H7 (cell line): ENCODE results near the gene GPSM3. TPM values are rescaled to one million over a fixed set of nuclear protein-coding genes. Genes with fewer than 3 reads are reported as not detected.

Source experiments
- DNase-seq: peaks from one replicate; pipeline ENCODE4 v3.0.0; 2012
- H3K27me3 ChIP-seq: 2 replicates; pipeline ENCODE4 v1.6.0; 2011; ENCODE audit warnings: mild to moderate bottlenecking, low read length; ENCODE audit not compliant: control insufficient read depth, insufficient read depth
- H3K36me3 ChIP-seq: replicated peaks from 2 replicates; pipeline ENCODE4 v1.5.1; 2011; ENCODE audit warnings: low read length; ENCODE audit not compliant: control insufficient read depth, insufficient read depth
- H3K4me3 ChIP-seq: 2 replicates; pipeline ENCODE4 v1.5.1; 2011; ENCODE audit warnings: low read depth, mild to moderate bottlenecking, control low read depth, low read length, moderate library complexity; ENCODE audit not compliant: insufficient read depth
- total RNA-seq: library from RNA; depleted of rRNA; stranded (reverse); fragments of >200 nt; shearing (Covaris generic); gene quantifications from 2 replicates; pipeline ENCODE4 v1.2.3, GENCODE V29; 2014

The GPSM3 gene
- total RNA-seq, 1 experiment from 2014 or later, result 21.2 TPM

- H3K36me3 ChIP-seq, result peaks cover under 1% of the 10 kb centered on the region
- DNase-seq, result no peak
Observed at GRCh38 chr6:32163559-32164258, 28.7 kb downstream of the GPSM3 start.

GRCh38 chr6:32158052-32158451, 34.4 kb downstream of the GPSM3 start:
- peaks cover 10% of the 10 kb centered on the region for H3K36me3 ChIP-seq
- no peak for DNase-seq
- H3K4me3 ChIP-seq, result no peak overlapping the region
- peaks cover 1% of the 10 kb centered on the region; the same call in 1 of the 2 replicates for H3K27me3 ChIP-seq

More at GRCh38 chr6:32163559-32164258, 28.7 kb downstream of the GPSM3 start:
- Histone ChIP-seq H3K27me3 (no peaks in the 10 kb centered on the region), H3K4me3 (no peak overlapping the region)

- DNase-seq, result no peak
- Histone ChIP-seq H3K27me3 (peaks cover 13% of the 10 kb centered on the region), H3K4me3 (no peak overlapping the region), H3K36me3 (peaks cover 10% of the 10 kb centered on the region)
Observed at GRCh38 chr6:32156891-32157290, 35.6 kb downstream of the GPSM3 start.

- peak overlapping the region; percentile 80 for H3K4me3 ChIP-seq
- H3K27me3 ChIP-seq, result peaks cover 35% of the 10 kb centered on the region
- peak; percentile 89 for DNase-seq
- peaks cover 10% of the 10 kb centered on the region for H3K36me3 ChIP-seq
Observed at GRCh38 chr6:32154514-32155161, 37.8 kb downstream of the GPSM3 start.

- H3K36me3 ChIP-seq, result peaks cover 10% of the 10 kb centered on the region
Observed at GRCh38 chr6:32153564-32154513, 38.6 kb downstream of the GPSM3 start, which contains the start of gene PPT2. PPT2 (plus strand) TSS chr6:32154141; CDS start chr6:32154595, 454 bp downstream.

GRCh38 chr6:32152769-32153563, 39.5 kb downstream of the GPSM3 start:
- peak; percentile 85 for DNase-seq
- Histone ChIP-seq H3K36me3 (peaks cover 10% of the 10 kb centered on the region), H3K4me3 (peak overlapping the region; percentile 80), H3K27me3 (peaks cover 44% of the 10 kb centered on the region)

More at GRCh38 chr6:32153564-32154513, 38.6 kb downstream of the GPSM3 start, which contains the start of gene PPT2:
- peaks cover 43% of the 10 kb centered on the region for H3K27me3 ChIP-seq
- H3K4me3 ChIP-seq, result peak within 1 kb of the TSS; percentile 80
- peak; percentile 94 for DNase-seq

GRCh38 chr6:32151863-32152768, 40.3 kb downstream of the GPSM3 start, which contains the start of gene PRRT1:
PRRT1 (minus strand) TSS chr6:32151939; CDS start chr6:32151827, 112 bp downstream.
- Histone ChIP-seq H3K36me3 (peaks cover 5% of the 10 kb centered on the region), H3K27me3 (peaks cover 48% of the 10 kb centered on the region), H3K4me3 (peak within 1 kb of the TSS; percentile 80)
- peak; percentile 69 for DNase-seq

- H3K27me3 ChIP-seq, result peaks cover 48% of the 10 kb centered on the region
- peak overlapping the region; percentile 80; the same call in 1 of the 2 replicates for H3K4me3 ChIP-seq
Observed at GRCh38 chr6:32151181-32151862, 41.1 kb downstream of the GPSM3 start.

GRCh38 chr6:32149932-32150870, 42.2 kb downstream of the GPSM3 start:
- H3K4me3 ChIP-seq, result peak overlapping the region; percentile 57
- no peaks in the 10 kb centered on the region for H3K36me3 ChIP-seq
- peak; percentile 85 for DNase-seq
- peaks cover 48% of the 10 kb centered on the region for H3K27me3 ChIP-seq

More at GRCh38 chr6:32151181-32151862, 41.1 kb downstream of the GPSM3 start:
- peaks cover 3% of the 10 kb centered on the region for H3K36me3 ChIP-seq
- DNase-seq, result peak; percentile 76

GRCh38 chr6:32149092-32149755, 43.2 kb downstream of the GPSM3 start:
- H3K4me3 ChIP-seq, result peak overlapping the region; percentile 57
- peak; percentile 54 for DNase-seq
- H3K36me3 ChIP-seq, result no peaks in the 10 kb centered on the region
- peaks cover 48% of the 10 kb centered on the region for H3K27me3 ChIP-seq
